GM23338 (cell line): ENCODE data around the gene EMILIN3. TPM values are rescaled to one million over a fixed set of nuclear protein-coding genes. Genes with fewer than 3 reads are reported as not detected.

Experiments
- ATAC-seq: fragments of 200-7000 bp; cut with Tn5 transposase; 3 replicates; pipeline ENCODE4 v1.9.1; 2020
- DNase-seq: peaks from one replicate; pipeline ENCODE4 v3.0.0-alpha.2; 2015; ENCODE audit warnings: low spot score
- H2AFZ ChIP-seq: fragments of 200-600 bp; sonication (generic); 2 replicates; pipeline ENCODE4 v1.8.0; 2016; ENCODE audit warnings: antibody characterized with exemption, mild to moderate bottlenecking, moderate library complexity
- H3F3A ChIP-seq: fragments of 200-600 bp; sonication (generic); replicated peaks from 2 replicates; pipeline ENCODE4 v1.8.0; 2017; ENCODE audit warnings: antibody characterized with exemption, mixed run types, low read depth
- H3K27ac ChIP-seq: fragments of 200-600 bp; sonication (generic); 2 replicates; pipeline ENCODE4 v1.6.1; 2016; ENCODE audit warnings: low read depth
- H3K27me3 ChIP-seq: fragments of 200-600 bp; sonication (generic); 2 replicates; pipeline ENCODE4 v1.8.0; 2016; ENCODE audit warnings: mild to moderate bottlenecking, mixed run types, moderate library complexity; ENCODE audit not compliant: insufficient read depth
- H3K36me3 ChIP-seq: fragments of 200-600 bp; sonication (generic); 2 replicates; pipeline ENCODE4 v1.8.0; 2016; ENCODE audit warnings: mild to moderate bottlenecking; ENCODE audit not compliant: insufficient read depth
- H3K4me1 ChIP-seq: fragments of 200-600 bp; sonication (generic); 2 replicates; pipeline ENCODE4 v1.8.0; 2016; ENCODE audit warnings: mild to moderate bottlenecking, moderate library complexity; ENCODE audit not compliant: insufficient read depth
- H3K4me2 ChIP-seq: fragments of 200-600 bp; sonication (generic); 2 replicates; pipeline ENCODE4 v1.7.1; 2017; ENCODE audit warnings: mixed run types
- H3K4me3 ChIP-seq: fragments of 200-600 bp; sonication (generic); 2 replicates; pipeline ENCODE4 v1.6.1; 2016; ENCODE audit warnings: mixed run types
- H3K79me2 ChIP-seq: fragments of 200-600 bp; sonication (generic); replicated peaks from 2 replicates; pipeline ENCODE4 v1.8.0; 2017; ENCODE audit warnings: mild to moderate bottlenecking; ENCODE audit not compliant: insufficient read depth
- H3K9me2 ChIP-seq: fragments of 200-600 bp; sonication (generic); 2 replicates; pipeline ENCODE4 v1.8.0; 2017; ENCODE audit not compliant: insufficient read depth
- H4K20me1 ChIP-seq: fragments of 200-600 bp; sonication (generic); replicated peaks from 2 replicates; pipeline ENCODE4 v1.8.0; 2017; ENCODE audit warnings: mild to moderate bottlenecking; ENCODE audit not compliant: insufficient read depth
- H3K27ac Mint-ChIP-seq: 2 replicates; pipeline ENCODE4 v1.8.0; 2020; ENCODE audit warnings: inconsistent platforms, mild to moderate bottlenecking, moderate library complexity, mixed read lengths
- H3K27me3 Mint-ChIP-seq: 3 replicates; pipeline ENCODE4 v1.8.0; 2022; ENCODE audit warnings: low read depth, mild to moderate bottlenecking, moderate library complexity, mixed read lengths, inconsistent platforms; ENCODE audit not compliant: insufficient read depth, poor library complexity
- H3K36me3 Mint-ChIP-seq: 3 replicates; pipeline ENCODE4 v1.8.0; 2021; ENCODE audit warnings: low read depth, mild to moderate bottlenecking, inconsistent platforms, moderate library complexity, mixed read lengths
- H3K4me1 Mint-ChIP-seq: 3 replicates; pipeline ENCODE4 v1.8.0; 2020; ENCODE audit warnings: mild to moderate bottlenecking, inconsistent platforms, mixed read lengths
- H3K4me3 Mint-ChIP-seq: 3 replicates; pipeline ENCODE4 v1.8.0; 2021; ENCODE audit warnings: moderate library complexity, mild to moderate bottlenecking, inconsistent platforms, mixed read lengths
- H3K9me3 Mint-ChIP-seq: 3 replicates; pipeline ENCODE4 v1.8.0; 2020; ENCODE audit warnings: moderate library complexity, mild to moderate bottlenecking, inconsistent platforms, mixed read lengths
- CREB1 ChIP-seq: fragments of 250-450 bp; sonication (Bioruptor Pico); IDR thresholded peaks from 2 replicates; pipeline ENCODE4 v1.5.0; 2020; ENCODE audit warnings: low read depth, mild to moderate bottlenecking, moderate library complexity
- CTCF ChIP-seq, 2 experiments: fragments of 200-600 bp in 1 of 2; sonication (generic) in 1 of 2; conservative IDR thresholded peaks; 2 replicates each; pipeline versions ENCODE4 v1.5.1 to v1.6.1; 2016 to 2017; ENCODE audit warnings: antibody characterized with exemption in 2 of 2, low read depth in 2 of 2, mild to moderate bottlenecking in 2 of 2, moderate library complexity in 1 of 2
- EZH2 ChIP-seq: fragments of 200-600 bp; sonication (generic); IDR thresholded peaks from one replicate; pipeline ENCODE4 v1.8.0; 2017; ENCODE audit warnings: antibody characterized with exemption, mild to moderate bottlenecking, low read depth; ENCODE audit not compliant: unreplicated experiment
- EZH2phosphoT487 ChIP-seq: fragments of 200-600 bp; sonication (generic); IDR thresholded peaks from one replicate; pipeline ENCODE4 v1.8.1; 2018; ENCODE audit warnings: antibody characterized with exemption; ENCODE audit not compliant: unreplicated experiment
- NANOG ChIP-seq: IDR thresholded peaks from 2 replicates; pipeline ENCODE4 v1.6.1; 2016; ENCODE audit warnings: antibody characterized with exemption, borderline replicate concordance
- POLR2AphosphoS5 ChIP-seq: IDR thresholded peaks from 2 replicates; pipeline ENCODE4 v1.6.1; 2016; ENCODE audit warnings: antibody characterized with exemption, low read depth
- REST ChIP-seq: IDR thresholded peaks from one replicate; pipeline ENCODE4 v1.6.1; 2018; ENCODE audit warnings: antibody characterized with exemption; ENCODE audit not compliant: unreplicated experiment
- ZNF114 ChIP-seq: fragments of 250-450 bp; sonication (Bioruptor Pico); IDR thresholded peaks from 2 replicates; pipeline ENCODE4 v1.5.0; 2020; ENCODE audit warnings: mild to moderate bottlenecking, moderate library complexity
- ZNF331 ChIP-seq: fragments of 250-450 bp; sonication (Bioruptor Pico); IDR thresholded peaks from 2 replicates; pipeline ENCODE4 v1.5.0; 2020; ENCODE audit warnings: low read depth, mild to moderate bottlenecking, moderate library complexity
- ZNF462 ChIP-seq: fragments of 250-450 bp; sonication (Bioruptor Pico); IDR thresholded peaks from 2 replicates; pipeline ENCODE4 v1.5.0; 2020; ENCODE audit warnings: mild to moderate bottlenecking, moderate library complexity
- polyA plus RNA-seq: library from polyadenylated mRNA; unstranded; fragments of >200 nt; fragmentation: Nextera tagmentation; extraction: Ambion mirVana; gene quantifications from 2 replicates; pipeline ENCODE4 v1.2.1, GENCODE V29; 2016
- total RNA-seq: library from RNA; depleted of rRNA; stranded (reverse); fragments of >200 nt; shearing (Covaris generic); gene quantifications from 2 replicates; pipeline ENCODE4 v1.2.3, GENCODE V29; 2014

Gene EMILIN3
- total and polyA plus RNA-seq, 2 experiments from 2014 or later, result 0.53 to 6.6 TPM

GRCh38 chr20:41379551-41379950 is 12.9 kb upstream of the EMILIN3 start (continued):
- TF ChIP-seq REST (no peak), EZH2 (no peak), EZH2phosphoT487 (no peak), NANOG (no peak), POLR2AphosphoS5 (no peak), ZNF331 (CRISPR knock-in tag) (no peak), CREB1 (CRISPR knock-in tag) (no peak)

GRCh38 chr20:41377275-41377674 is 10.7 kb upstream of the EMILIN3 start:
- Histone ChIP-seq H3K4me2 (no peak overlapping the region), H4K20me1 (no peaks in the 10 kb centered on the region; the same call in 1 of the 2 replicates), H2AFZ (no peak overlapping the region), H3K36me3 (no peaks in the 10 kb centered on the region), H3K4me3 (no peak overlapping the region), H3K9me2 (no peaks in the 10 kb centered on the region), H3K4me1 (no peaks in the 10 kb centered on the region), H3F3A (no peaks in the 10 kb centered on the region), H3K27ac (no peak overlapping the region), H3K27me3 (no peaks in the 10 kb centered on the region), H3K79me2 (no peaks in the 10 kb centered on the region)
- H3K36me3 Mint-ChIP-seq, result peaks cover 5% of the 10 kb centered on the region; the same call in 2 of the 3 replicates
- H3K27ac Mint-ChIP-seq, result no peak overlapping the region
- ATAC-seq (no peak), DNase-seq (no peak)
- peaks cover 8% of the 10 kb centered on the region for H3K27me3 Mint-ChIP-seq
- H3K9me3 Mint-ChIP-seq, result peaks cover 9% of the 10 kb centered on the region; the same call in 2 of the 3 replicates
- H3K4me1 Mint-ChIP-seq, result peaks cover 4% of the 10 kb centered on the region; the same call in 2 of the 3 replicates
- no peak overlapping the region for H3K4me3 Mint-ChIP-seq
- no peak for TF ChIP-seq CTCF (conservative IDR thresholded peaks at IDR 0.05; ENCODE audit: low read depth in 2 of 2)
- TF ChIP-seq REST, result no peak
- TF ChIP-seq ZNF114, result no peak
- no peak for TF ChIP-seq ZNF462 (CRISPR knock-in tag)
- no peak for TF ChIP-seq POLR2AphosphoS5
- no peak for TF ChIP-seq ZNF331 (CRISPR knock-in tag)
